ENCODE results near the gene PQBP1. TPM values are rescaled to one million over a fixed set of nuclear protein-coding genes. Genes with fewer than 3 reads are reported as not detected.

The PQBP1 gene
- total and polyA plus RNA-seq, 2 donors (not counting 3 experiments of a cell fraction or from before 2014, with no cell fraction given): 86.3 to 86.8 TPM

DNA sequence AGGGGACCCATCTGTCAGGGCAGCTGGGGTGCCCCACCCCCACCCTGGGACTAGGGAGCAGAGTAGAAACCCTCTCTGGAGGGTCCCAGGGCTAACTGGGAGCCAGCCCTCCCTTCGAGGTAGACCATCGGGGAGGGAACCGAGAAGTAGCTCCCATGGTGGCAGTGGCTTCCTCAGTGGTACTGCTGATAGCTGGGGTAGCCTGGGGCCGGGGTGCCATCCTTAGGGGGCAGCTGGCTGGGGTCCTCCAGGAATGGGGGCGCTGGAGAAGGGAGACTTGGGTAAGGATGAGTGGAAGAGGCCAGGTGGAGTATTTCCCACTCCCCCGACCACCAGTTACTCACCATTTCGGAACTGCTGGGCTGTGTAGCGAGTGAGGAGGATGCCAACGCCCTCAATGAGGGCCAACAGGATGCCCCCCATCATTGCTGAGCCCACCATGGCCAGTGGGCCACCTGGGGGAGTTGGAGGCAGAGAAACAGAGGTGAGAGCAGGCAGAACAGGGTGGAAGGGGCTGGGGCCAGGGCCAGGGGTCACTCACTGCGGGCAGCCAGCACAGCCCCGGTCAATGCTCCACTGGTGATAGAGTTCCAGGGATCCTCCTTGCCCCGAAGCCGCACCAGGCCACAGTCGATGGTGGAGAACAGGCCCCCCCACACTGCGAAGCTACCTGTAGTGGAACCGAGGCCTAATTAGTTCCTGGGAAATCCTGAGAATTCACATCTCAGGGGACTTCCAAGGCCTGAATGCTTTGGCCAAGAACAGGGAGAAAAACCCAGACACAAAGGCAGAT is 4.0 kb upstream of the PQBP1 start:
- FAIRE-seq: no peak

More for the DNA sequence above, 4.0 kb upstream of the PQBP1 start:
- no peak for DNase-seq (ENCODE audit: low read depth, low spot score)
- no peaks in the 10 kb centered on the region for H3K36me3 ChIP-seq (ENCODE audit: control insufficient read depth in 2 of 2, extremely low read depth in 1 of 2, insufficient read depth in 2 of 2, low read length in 2 of 2)
- ChIA-PET CTCF (no interaction called here), POLR2A (no interaction called here)
- H4K20me1 ChIP-seq (replicated peaks; ENCODE audit: control insufficient read depth, extremely low read depth, insufficient read depth, low read length): no peaks in the 10 kb centered on the region
- no peak overlapping the region for H3K4me3 ChIP-seq (replicated peaks in 1 of 3; ENCODE audit: insufficient read depth in 1 of 3, low read depth in 1 of 3, low read length in 3 of 3)
- no peak overlapping the region for H3K4me2 ChIP-seq (ENCODE audit: insufficient read depth, low read length)
- no peak overlapping the region for H3K27ac ChIP-seq (ENCODE audit: insufficient read depth, low read depth, low read length)
- no TSS peak for BruUV-seq (replicated peaks)
- no peak overlapping the region for H3K9ac ChIP-seq (replicated peaks; ENCODE audit: extremely low read depth, insufficient read depth, low read length)
- peaks cover 9% of the 10 kb centered on the region for H3K79me2 ChIP-seq (ENCODE audit: control insufficient read depth, insufficient read depth, low read length)
- intact Hi-C loops (cut with micrococcal nuclease): loop anchor here (10.0 kb wide), 1 partner anchor 371 kb away; the partner anchor contains the start of genes FOXP3 and PPP1R3F
- TF ChIP-seq GATA2 (IDR thresholded peaks at IDR 0.05; ENCODE audit: insufficient read depth, insufficient read length, low read depth, low read length) (no peak), MAX (IDR thresholded peaks at IDR 0.05; ENCODE audit: insufficient read depth, insufficient read length) (no peak), CTCF (IDR thresholded peaks at IDR 0.05; ENCODE audit: extremely low read depth in 1 of 2, insufficient read depth in 1 of 2, low read depth in 1 of 2, low read length in 2 of 2) (no peak), EZH2 (IDR thresholded peaks at IDR 0.05; ENCODE audit: borderline replicate concordance, low read depth, low read length, severe bottlenecking) (no peak), POLR2AphosphoS5 (IDR thresholded peaks at IDR 0.05; ENCODE audit: insufficient read depth, low read depth, low read length) (no peak), FOS (IDR thresholded peaks at IDR 0.05; ENCODE audit: borderline replicate concordance, insufficient read depth, low read length) (no peak), POLR2A (IDR thresholded peaks at IDR 0.05; ENCODE audit: low read depth, low read length) (no peak), JUN (IDR thresholded peaks at IDR 0.05; ENCODE audit: borderline replicate concordance, insufficient read depth, insufficient read length, low read depth) (no peak), MYC (IDR thresholded peaks at IDR 0.05; ENCODE audit: low read depth, low read length) (no peak)
- no peaks in the 10 kb centered on the region for H3K9me3 ChIP-seq (replicated peaks; ENCODE audit: control insufficient read depth, insufficient read depth, low read length)
- H2AFZ ChIP-seq (ENCODE audit: low read depth, low read length): no peak overlapping the region
- H3K27me3 ChIP-seq (ENCODE audit: control insufficient read depth in 2 of 2, insufficient read depth in 2 of 2, low read length in 2 of 2): no peaks in the 10 kb centered on the region
- dilution Hi-C loops (cut with MboI; ENCODE audit: extremely low pct_ligation_motif_present, low sequenced_read_pairs): no loop called here
- H3K9me1 ChIP-seq (replicated peaks; ENCODE audit: control insufficient read depth, extremely low read depth, insufficient read depth, low read length): no peaks in the 10 kb centered on the region
- peaks cover 10% of the 10 kb centered on the region for H3K4me1 ChIP-seq (ENCODE audit: control insufficient read depth, extremely low read depth, insufficient read depth, low read length)

Data from endothelial cell of umbilical vein (primary cell).